ENCODE measurements around the gene FHIT. TPM values are rescaled to one million over a fixed set of nuclear protein-coding genes. Genes with fewer than 3 reads are reported as not detected.

Gene FHIT
- total RNA-seq, 4 donors from 2014 or later = 4.4 to 10.6 (median 8.4) TPM

DNA sequence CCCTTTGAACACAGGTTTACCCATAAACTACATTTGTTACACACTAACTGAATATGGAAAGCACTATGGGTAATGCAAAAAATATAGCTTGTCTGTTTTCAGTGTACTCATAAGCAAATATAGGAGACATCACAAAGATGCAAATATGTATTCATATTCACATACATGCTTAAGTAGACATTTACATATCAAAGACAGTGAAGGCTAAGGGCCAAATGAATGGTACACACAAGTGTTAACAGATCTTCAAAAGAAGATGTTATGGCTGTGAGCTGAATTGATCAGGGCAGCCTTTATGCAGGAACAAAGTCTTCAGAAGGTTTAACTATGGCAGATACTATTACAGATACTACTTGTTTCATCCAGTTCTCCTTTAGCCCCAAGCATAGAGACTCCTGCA lies 384.1 kb downstream of the FHIT start:
- TF ChIP-seq, protein P1, sequence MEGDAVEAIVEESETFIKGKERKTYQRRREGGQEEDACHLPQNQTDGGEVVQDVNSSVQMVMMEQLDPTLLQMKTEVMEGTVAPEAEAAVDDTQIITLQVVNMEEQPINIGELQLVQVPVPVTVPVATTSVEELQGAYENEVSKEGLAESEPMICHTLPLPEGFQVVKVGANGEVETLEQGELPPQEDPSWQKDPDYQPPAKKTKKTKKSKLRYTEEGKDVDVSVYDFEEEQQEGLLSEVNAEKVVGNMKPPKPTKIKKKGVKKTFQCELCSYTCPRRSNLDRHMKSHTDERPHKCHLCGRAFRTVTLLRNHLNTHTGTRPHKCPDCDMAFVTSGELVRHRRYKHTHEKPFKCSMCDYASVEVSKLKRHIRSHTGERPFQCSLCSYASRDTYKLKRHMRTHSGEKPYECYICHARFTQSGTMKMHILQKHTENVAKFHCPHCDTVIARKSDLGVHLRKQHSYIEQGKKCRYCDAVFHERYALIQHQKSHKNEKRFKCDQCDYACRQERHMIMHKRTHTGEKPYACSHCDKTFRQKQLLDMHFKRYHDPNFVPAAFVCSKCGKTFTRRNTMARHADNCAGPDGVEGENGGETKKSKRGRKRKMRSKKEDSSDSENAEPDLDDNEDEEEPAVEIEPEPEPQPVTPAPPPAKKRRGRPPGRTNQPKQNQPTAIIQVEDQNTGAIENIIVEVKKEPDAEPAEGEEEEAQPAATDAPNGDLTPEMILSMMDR (IDR thresholded peaks at IDR 0.05; ENCODE audit: low read depth) = no peak

DNA sequence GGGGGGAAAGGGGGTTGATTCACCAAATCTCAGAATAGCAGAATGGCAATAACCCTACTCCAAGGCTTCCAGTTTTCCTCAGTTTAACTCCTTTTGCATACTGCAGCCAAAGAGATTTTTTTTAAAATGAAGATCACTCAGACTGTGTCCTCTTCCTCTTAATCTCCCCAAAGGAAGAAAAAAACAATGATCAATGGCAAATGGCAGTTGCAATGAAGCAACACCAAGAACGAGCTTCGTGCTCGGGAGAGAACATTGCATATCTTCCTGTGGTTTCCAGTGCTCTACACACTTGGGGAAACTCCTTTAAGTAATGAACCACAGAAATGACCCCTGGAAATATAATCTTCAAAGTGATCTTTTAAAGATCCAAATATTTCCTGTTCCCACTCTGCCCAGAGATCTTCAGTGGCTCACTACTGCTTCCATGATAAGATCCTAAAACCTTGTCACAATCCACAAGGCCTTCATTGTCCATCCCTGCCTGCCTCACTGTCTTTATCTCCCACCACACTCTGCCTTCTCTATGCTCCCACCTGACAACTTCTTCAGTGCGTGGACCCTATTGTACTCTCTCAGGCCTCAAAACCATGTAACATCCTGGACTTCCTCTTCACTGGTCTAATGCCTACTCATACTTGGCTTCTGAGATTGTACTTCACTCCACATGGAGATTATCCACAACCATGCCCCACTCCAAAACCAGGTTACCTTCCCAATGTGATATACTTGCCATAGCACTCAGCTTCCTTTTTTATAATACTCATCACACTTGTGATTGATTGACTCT lies 394.8 kb downstream of the FHIT start:
- TF ChIP-seq, protein P1 (IDR thresholded peaks at IDR 0.05; ENCODE audit: low read depth) = no peak

DNA sequence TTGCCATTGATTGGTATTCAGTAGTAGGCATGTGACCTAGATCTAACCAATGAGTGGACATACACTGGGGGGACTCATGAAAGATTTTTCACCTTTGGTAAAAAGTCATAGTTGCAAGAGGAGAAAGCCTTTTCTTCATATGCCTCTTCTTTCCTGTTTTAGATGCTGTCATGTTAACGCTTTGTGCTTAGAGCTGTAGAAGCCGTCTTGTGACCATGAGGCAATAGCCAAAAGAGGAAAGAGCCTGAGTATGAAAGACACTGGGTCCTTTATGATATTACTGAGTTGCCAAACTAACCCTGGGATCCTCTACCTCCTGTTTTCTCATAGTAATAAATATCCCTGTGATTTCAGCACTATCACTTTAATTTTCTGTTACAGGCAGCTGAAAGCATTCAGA lies 396.0 kb downstream of the FHIT start:
- TF ChIP-seq, protein P1 (IDR thresholded peaks at IDR 0.05; ENCODE audit: low read depth) = no peak

DNA sequence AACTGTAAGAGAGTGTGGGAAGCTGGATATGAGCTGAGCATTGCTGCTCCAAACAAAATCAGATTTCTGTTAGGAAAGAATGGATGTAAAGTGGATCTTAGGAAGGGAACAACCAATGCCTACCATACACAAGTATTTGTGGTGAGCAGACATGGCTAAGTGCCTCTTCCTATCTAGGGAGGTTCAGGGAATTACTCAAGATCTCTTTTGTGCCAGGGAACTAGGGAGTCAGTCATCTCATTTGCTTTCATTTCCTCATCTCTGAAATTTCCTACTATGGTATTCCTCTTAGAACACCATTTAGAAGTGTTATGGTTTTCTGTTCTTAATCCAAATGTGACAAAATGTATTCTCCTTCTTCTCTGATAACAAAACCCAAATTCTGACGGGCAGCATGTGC lies 396.5 kb downstream of the FHIT start:
- TF ChIP-seq, protein P1 (IDR thresholded peaks at IDR 0.05; ENCODE audit: low read depth) = no peak

DNA sequence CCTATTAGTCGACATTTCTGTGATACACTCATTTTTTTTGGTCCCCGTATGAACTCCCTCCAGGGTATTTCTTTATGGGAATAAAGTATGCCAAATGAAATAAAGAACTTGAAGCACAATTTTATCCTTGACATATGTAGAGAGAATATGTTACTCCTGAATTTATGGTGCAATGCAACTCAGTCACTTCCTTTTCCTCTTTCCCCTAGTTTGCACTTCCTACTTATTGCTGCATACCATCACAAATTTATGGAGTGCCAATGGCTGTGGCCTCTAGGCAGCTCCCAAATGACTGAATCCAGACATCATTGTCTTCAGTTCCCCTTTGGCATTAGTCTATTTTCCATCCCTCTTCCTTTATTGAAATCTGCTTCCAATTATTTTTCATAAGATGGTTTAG lies 403.5 kb downstream of the FHIT start:
- TF ChIP-seq, protein P1 (IDR thresholded peaks at IDR 0.05; ENCODE audit: low read depth) = no peak

DNA sequence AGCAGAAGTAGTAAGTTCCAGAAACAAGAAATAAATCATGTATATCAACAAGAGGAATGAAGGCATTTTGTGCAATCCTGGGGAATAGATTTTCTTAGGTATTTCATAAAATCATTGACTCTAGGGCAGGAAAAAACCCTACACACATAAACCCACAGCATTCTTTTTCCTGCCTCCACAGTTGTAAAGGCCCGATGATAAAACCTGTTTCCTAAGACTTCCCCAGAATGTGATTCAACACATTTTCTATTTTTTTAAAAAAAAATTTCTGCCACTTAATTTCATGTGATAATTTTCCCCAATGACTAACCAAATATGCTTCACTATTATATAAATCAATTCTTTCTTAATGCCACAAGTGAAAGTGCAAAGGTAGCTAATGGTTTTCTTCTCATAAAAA lies 407.0 kb downstream of the FHIT start:
- TF ChIP-seq, protein P1 (IDR thresholded peaks at IDR 0.05; ENCODE audit: low read depth) = no peak

DNA sequence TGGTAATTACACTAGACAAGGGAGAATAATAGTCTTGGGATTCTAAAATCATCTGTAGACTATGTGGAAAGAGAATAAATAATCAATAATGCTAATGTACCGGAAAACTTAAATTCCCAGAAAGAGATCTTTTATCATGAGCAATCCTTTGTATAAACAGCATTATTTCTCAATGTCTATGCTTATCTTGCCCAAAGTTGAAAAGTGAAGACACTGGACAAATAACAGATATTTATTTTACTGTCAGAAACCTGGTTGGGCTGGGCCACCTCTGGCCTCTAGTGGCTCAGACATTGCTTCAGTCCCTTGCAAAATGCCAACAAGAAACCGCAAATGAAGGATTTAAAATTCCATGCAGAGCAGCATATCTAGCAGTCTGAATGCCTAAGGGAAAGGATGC lies 409.9 kb downstream of the FHIT start:
- TF ChIP-seq, protein P1 (IDR thresholded peaks at IDR 0.05; ENCODE audit: low read depth) = no peak

Measured in subcutaneous adipose tissue (tissue), 4 donors.